NB4 (cell line): Measurements from ENCODE around the gene MAST4.

Source experiments
- DNase-seq: peaks from one replicate; pipeline ENCODE4 v3.0.0; 2010; ENCODE audit warnings: low read depth
- H3K4me3 ChIP-seq: one replicate; pipeline ENCODE4 v1.5.1; 2011; ENCODE audit warnings: mild to moderate bottlenecking, low read depth, low read length, moderate library complexity
- MYC ChIP-seq: IDR thresholded peaks from 2 replicates; pipeline ENCODE4 v1.6.1; 2011; ENCODE audit warnings: low read depth, low read length
- POLR2A ChIP-seq: IDR thresholded peaks from 2 replicates; pipeline ENCODE4 v1.6.1; 2011; ENCODE audit warnings: mild to moderate bottlenecking; ENCODE audit not compliant: insufficient read length; ENCODE audit errors: extremely low read depth
- TF ChIP-seq, protein P1 (sequence below): IDR thresholded peaks from 2 replicates; pipeline ENCODE4 v1.6.1; 2011; ENCODE audit warnings: low read depth, low read length
- TF ChIP-seq, protein P2 (sequence below): IDR thresholded peaks from one replicate; pipeline ENCODE4 v1.5.1; 2012; ENCODE audit warnings: low read depth, low read length

Gene MAST4

DNA sequence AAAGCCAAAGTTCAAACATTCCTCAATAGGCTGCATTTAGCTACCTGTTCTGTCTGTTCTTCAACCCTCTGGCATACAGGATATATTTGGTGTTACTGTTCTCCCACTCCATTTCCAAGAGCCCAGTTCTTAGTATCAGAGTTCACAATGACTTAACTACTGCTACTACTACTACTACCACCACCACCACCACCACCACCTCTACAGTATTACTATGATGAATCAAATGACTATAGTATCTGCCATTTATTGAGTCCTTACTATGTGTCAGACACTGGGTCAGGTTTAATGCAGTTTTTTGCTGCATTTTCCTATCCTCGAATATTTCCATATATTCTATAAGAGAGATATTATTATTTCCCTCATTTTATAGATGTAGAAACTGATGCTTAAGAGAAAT, 601.3 kb downstream of the MAST4 start:
- H3K4me3 ChIP-seq = no peak overlapping the region
- TF ChIP-seq, protein P1, sequence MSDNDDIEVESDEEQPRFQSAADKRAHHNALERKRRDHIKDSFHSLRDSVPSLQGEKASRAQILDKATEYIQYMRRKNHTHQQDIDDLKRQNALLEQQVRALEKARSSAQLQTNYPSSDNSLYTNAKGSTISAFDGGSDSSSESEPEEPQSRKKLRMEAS = no peak
- TF ChIP-seq, protein P2, sequence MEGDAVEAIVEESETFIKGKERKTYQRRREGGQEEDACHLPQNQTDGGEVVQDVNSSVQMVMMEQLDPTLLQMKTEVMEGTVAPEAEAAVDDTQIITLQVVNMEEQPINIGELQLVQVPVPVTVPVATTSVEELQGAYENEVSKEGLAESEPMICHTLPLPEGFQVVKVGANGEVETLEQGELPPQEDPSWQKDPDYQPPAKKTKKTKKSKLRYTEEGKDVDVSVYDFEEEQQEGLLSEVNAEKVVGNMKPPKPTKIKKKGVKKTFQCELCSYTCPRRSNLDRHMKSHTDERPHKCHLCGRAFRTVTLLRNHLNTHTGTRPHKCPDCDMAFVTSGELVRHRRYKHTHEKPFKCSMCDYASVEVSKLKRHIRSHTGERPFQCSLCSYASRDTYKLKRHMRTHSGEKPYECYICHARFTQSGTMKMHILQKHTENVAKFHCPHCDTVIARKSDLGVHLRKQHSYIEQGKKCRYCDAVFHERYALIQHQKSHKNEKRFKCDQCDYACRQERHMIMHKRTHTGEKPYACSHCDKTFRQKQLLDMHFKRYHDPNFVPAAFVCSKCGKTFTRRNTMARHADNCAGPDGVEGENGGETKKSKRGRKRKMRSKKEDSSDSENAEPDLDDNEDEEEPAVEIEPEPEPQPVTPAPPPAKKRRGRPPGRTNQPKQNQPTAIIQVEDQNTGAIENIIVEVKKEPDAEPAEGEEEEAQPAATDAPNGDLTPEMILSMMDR = no peak
- TF ChIP-seq MYC = no peak
- TF ChIP-seq POLR2A = no peak
- DNase-seq = no peak

DNA sequence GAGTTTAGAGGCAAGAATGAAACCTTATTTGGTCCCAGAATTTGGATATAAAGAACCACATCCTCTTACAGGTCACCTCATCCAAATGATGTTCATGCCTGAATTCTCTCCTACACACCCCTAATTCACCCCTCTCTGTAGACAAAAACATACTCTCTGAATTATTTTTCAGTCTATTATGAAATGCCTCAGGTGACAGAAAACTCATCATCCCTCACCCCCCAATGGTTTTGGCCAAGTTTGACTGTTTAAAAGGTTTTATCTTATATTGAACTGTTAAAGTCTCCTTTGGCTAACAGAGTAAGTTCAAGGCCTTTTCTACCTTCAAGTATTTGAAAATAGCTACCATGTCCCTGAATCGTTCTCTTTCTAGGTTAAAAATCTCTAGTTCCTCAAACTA, 602.7 kb downstream of the MAST4 start:
- no peak for DNase-seq
- TF ChIP-seq, protein P1 = no peak
- TF ChIP-seq MYC = no peak
- TF ChIP-seq POLR2A = no peak
- TF ChIP-seq, protein P2 = no peak
- no peak overlapping the region for H3K4me3 ChIP-seq

DNA sequence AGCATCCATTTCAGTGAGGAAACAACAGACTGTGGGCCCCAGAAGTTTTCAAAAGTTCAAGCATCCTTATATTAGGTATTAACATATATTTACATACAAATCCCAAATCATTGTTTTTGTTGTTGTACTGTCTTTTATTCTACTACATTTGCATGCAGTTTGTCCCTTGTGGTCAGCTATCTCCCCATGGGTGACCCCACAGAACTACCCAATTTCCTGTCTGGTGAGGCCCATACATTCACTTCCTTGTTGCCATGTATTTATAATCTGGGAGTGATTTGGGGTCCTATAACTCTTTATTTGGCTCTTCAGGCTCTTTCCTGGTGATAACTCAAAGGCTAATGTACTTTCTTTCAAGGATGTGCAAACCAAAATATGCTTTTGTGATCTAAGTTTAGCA, 603.7 kb downstream of the MAST4 start:
- H3K4me3 ChIP-seq = no peak overlapping the region
- peak; percentile 54 for DNase-seq
- TF ChIP-seq MYC = no peak
- no peak for TF ChIP-seq POLR2A
- TF ChIP-seq, protein P1 = no peak
- TF ChIP-seq, protein P2 = no peak

DNA sequence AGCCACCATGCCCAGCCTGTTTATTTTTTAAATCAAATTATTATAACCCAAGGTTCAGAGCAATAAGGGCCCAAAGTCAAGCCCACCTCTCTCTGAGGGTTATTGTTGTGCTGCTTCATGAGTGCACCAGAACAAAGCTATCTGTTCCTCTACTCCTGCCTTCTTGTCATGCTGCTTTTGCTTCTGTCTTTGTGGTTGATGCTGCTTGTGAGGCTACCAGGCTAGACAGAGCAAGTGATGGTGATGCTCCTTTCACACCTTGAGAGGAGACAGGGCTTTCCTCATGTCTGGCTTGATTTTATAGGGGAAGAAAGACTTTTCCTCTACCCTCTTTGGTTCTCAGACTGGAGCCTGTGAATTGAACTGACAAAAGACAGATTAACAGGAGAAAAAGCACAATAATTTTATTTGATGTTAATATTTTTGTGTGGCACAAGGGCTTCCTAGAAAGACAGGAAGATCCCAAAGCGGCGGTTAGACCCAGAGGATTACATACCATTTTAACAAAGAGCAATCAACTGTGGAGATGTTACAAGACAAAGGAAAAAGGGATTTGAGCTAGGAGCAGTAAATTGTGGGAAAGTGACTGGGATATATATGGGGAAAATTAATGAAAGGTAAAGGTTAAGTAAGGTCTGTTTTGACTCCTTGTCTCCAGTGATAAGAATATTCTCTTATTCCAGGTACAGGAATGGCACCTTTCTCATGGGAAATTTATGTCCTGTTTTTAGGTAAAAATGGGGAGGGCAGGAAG, 604.8 kb downstream of the MAST4 start:
- no peak for DNase-seq
- TF ChIP-seq MYC (no peak), POLR2A (no peak)
- TF ChIP-seq, protein P2 = no peak
- TF ChIP-seq, protein P1 = no peak
- no peak overlapping the region for H3K4me3 ChIP-seq

DNA sequence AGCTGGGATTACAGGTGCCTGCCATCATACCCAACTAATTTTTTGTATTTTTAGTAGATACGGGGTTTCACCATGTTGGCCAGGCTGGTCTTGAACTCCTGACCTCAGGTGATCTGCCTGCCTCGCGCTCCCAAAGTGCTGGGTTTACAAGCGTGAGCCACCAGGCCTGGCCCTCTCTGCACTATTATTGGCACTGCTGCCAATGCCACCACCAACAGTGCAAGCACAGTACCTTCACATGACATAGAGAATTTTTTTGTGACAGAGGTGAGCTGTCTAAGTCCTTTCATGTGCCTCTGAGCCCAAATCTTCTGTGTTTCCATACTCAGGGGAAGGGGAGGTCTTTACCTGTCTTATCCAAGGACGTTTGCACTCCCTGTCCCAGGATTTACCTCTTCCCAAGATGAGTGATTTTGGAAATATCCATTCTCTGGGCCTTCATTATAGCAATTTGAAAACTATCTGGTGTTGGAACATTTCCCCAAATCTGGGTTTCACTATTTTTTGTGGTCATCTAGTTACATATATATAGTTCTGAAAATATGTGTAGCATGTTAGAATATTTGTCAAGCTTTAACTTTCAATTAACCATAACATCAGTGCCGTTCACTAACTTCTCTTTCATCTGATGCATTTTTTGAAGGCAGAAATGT, 605.8 kb downstream of the MAST4 start:
- TF ChIP-seq, protein P2 = no peak
- TF ChIP-seq MYC (no peak), POLR2A (no peak)
- TF ChIP-seq, protein P1 = no peak
- no peak overlapping the region for H3K4me3 ChIP-seq
- no peak for DNase-seq
